GM20431 (cell line): Measurements from ENCODE around the gene NDUFS7.

Source experiments
- in situ Hi-C: fragments of 300-500 bp; cut with MseI, MboI; formaldehyde crosslinking; loops from one replicate; pipeline ENCODE4 v1.15.0; 2020; ENCODE audit warnings: low sequenced_read_pairs; ENCODE audit not compliant: unreplicated experiment

NDUFS7 gene

DNA sequence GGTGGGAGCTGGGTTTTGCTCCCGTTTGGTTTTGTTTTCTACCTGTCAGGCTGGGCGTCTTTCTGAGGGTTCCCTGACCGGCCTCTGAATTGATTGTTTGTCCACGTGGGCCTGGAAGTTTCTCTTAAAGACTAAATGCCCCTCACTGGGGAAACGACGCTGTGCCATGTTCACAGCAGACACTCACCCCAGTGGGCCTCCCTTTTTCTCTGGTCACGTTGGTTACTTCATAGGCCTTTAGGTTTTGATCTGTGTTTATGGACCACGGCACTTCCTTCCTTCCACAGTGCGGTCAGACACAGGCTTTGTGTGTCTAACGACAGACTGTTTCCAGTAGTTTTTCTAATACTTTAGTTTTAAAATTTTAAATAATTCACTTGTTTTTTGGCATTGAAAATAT is 20.1 kb upstream of the NDUFS7 start:
- in situ Hi-C loops = no loop called here

DNA sequence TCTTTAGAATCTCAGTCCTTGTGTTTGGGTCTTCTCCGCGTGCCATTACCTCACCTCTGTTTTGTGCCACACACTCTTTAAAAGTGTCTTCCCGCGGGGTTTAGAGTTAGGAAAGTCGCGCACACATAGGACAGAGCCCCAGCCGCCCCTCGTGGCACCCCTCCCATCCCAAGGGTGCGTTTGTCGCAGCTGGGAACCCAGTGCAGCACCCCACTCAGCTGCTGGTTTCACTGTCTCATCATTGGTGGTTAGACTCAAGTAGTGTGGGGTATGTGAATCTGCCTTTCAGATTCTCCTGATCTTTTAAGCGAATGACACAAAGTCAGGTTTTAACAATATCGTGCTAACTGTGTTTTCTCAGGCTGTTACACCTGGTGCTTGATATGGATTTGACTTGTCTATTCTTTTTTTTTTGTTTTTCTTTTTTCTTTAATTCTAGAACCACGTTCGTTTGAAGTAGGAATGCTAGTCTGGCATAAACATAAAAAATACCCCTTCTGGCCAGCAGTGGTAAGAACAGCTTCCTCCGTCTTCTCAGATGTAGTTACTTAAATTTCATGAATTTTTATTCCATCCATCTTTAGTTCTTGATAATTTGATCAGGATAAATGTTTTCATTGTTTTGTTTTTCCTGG is 19.5 kb upstream of the NDUFS7 start:
- in situ Hi-C loops = no loop called here

DNA sequence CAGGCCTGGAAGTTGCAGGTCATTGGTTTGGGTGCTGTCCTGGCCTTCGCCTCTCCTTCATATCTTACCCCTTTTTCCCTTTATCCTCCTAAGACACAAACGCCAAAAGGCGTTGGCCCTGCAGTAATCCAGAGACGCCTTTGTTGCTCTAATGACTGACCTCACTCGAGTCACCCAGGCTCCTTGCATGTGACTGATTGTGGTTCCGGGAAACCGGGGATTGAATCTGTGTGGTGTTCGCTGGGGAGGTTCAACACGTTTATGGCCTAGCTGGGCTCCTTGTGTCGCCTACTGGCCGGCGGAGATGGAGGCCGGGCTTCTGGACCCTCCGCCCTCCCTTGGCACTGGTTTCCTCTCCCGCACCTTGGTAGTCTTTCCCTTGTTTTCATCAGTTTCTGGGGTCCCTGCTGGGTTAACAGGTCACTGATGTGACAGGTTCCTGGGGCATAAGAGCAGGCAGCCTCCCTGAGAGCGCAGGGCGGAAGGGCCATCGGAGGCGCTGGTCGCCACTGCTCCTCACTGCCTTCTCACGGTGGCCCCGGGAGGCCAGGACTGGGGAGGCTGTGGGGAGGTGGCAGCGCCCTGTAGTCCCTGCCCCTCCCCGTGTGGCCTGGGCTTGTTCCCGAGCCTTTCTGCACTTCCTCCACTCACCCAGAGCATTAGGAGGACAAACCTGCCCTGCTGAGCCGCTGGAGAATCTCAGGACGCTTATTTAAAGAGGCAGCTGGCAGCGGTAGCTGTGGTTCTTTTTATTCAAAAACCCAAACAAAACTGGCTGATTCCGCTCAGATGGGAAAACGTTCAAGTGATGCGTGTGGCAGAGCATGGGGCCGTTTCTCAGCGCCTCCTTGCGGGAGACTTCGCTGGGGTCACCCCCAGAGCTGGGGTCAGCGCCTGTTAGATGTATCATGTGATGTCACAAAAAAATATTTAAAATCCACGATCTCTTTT is 18.1 kb upstream of the NDUFS7 start:
- in situ Hi-C loops = no loop called here

DNA sequence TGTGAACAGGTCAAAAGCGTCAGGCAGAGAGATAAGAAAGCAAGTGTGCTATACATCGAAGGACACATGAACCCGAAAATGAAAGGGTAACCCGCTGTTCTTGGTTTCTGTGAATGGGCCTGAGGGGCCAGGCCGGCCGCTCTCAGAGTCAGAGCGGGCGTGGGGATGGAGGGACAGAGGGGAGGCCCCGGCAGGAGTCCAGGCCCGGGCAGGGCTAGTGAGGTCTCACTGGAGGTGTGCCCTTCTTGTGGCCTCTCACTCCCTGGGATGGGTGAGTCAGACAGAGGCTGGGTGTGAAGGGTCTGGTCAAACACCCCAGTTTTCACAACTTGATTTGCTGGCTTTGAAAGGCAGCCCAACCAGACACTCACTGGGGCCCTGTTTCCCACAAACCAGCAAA is 17.4 kb upstream of the NDUFS7 start:
- in situ Hi-C loops = no loop called here

DNA sequence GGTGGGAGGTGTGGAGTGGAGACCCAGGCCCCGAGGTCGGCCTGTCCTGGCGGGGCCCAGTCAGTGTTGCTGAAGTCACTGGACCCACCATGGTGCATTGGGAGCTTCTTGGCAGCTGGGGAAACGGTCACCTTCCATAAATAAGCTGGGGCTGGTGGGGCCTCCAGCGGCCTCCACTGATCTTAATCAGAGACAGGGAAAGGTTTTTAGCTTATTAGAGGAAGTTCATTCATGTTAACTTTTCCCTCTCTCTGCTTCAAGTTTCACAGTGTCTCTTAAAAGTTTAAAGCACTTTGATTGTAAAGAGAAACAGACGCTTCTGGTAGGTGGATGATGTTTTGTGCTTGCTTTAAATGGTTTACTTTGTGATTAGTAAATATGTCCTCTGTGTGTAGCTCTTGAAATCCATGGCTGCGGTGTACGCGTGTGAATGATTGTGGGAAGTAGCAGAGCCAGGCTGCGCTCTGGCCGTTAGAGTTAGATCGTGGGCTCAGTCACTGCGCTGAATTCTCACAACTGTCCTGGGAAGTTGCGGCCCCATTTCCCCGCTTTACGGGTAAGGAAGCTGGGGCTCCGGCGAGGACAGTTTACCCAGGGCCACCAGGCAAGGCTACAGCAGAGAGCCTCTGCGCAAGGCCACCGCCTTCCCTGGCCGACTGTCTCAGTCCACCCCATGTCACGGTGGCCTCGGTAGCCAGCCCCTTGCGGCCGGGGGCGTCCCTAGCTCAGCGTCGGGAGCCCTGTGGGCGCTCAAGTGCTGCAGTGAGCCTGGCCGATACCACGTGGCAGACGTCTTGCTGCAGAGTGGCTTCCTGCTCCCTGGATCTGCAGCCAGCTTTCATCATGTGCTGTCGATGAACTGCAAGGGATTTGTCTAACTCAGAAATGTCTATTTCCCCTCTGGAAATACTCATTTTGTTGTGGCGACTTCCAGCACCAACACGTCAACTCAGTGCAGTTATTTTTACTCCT is 16.5 kb upstream of the NDUFS7 start:
- in situ Hi-C loops = no loop called here

DNA sequence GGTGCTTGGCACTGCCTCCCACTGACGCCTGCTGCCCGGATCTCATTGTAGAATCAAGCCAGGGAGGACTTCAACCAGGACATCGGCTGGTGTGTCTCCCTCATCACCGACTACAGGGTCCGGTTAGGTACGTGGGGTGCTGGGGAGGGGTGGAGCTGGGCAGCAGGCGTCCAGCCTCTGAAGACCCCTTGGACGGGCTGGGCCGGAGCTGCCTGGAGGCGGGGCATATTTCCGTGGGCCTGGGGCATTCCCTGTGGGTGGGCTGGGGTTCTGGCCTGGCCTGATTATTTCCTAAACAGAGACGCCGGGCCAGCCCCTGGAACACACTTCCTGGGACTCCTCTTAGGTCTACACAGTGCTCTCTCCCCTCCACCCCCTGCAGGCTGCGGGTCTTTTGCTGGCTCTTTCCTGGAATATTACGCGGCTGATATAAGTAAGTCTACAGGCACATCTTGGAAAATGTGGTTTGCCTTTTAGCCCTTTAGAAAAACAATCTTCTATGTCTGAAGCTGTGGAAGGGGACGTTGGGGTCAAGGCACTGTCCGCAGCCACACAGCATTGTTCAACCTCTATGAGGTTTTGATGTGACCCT is 14.4 kb upstream of the NDUFS7 start:
- in situ Hi-C loops = no loop called here

GRCh38 chr19:1370579-1371361 is 12.9 kb upstream of the NDUFS7 start:
- in situ Hi-C loops = no loop called here

GRCh38 chr19:1373042-1373533 is 10.6 kb upstream of the NDUFS7 start:
- in situ Hi-C loops = no loop called here

- in situ Hi-C loops = no loop called here
Observed at GRCh38 chr19:1373534-1374249, 10.0 kb upstream of the NDUFS7 start.

DNA sequence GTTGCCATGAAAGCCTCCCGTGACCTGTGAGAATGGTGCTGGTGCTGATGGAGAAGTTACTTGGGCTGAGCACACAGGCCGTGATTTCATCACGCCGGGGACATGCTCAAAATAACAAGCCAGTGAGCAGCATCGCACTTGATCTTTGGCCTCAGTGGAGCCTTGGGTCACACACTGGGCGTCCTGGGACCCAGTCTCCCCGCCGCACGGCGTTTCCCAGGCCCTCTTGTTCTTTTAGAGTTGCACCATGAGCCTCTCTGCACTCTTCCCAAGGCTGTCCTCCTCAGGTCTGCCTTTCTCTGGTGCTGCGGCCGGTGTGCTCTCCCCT is 9.5 kb upstream of the NDUFS7 start:
- in situ Hi-C loops = no loop called here

DNA sequence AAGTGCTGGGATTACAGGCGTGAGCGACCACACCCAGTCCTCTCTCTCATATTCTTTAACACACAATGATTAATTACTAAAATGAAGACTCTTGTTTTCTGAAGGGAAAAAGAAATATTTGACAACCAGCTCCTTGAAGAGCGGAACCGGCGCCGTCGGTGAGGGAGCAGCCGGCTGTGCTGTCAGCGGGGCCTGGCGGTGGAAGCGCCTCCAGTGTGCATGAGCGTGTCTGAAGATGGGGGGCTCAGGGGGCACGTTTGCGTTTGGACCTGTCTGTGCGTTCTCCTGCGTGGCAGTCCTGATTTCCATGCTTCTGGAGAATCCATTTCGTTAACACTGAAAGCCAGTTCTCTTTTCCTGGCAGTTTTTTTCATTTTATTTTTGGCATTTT is 7.3 kb upstream of the NDUFS7 start:
- in situ Hi-C loops = loop anchor here (25.0 kb wide), 1 partner anchor 89 kb away; the partner anchor contains the start of genes EFNA2 and FAM174C

GRCh38 chr19:1377176-1377964 is 6.3 kb upstream of the NDUFS7 start:
- in situ Hi-C loops = loop anchor here (25.0 kb wide), 1 partner anchor 90 kb away; the partner anchor contains the start of genes EFNA2 and FAM174C

- in situ Hi-C loops = loop anchor here (25.0 kb wide), 1 partner anchor 91 kb away; the partner anchor contains the start of genes EFNA2 and FAM174C
Observed at GRCh38 chr19:1377965-1378785, 5.5 kb upstream of the NDUFS7 start.

DNA sequence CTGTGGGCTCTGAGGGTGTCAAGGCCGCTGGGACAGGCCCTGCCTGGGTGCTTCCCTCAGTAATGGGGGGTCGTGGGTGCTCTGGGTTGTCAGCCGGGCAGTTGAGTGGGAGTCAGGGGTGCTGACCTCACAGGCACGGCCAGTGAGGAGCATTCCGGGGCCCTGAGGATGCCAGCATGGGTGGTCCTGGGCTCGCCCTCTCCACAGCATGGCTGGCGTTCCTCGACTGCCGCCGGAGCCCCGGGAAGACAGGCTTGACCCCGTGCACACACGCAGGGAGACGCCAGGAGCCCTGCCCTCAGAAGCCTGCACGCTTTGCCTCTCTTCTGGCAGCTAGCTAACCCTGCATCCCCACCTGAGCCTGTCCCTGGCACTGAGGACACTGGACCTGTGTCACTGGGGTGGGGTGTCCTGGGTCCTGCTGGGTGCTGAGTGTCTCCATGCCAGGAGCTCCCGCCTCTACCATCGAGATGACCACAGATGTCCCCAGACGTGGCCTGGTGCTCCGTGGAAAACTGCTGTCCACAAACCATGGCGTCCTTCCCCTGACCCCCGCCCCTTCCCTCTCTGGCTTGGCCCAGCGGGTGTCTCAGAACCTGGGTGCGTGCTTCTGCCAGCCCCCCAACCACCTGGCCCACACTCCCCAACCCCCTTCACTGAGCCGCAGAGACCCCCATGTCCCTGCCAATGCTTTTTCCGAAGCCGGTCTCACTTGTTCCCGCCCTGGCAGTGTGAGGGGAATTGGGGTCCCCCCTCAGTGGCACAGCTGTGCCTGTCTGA is 4.4 kb upstream of the NDUFS7 start:
- in situ Hi-C loops = loop anchor here (25.0 kb wide), 1 partner anchor 92 kb away; the partner anchor contains the start of genes EFNA2 and FAM174C

DNA sequence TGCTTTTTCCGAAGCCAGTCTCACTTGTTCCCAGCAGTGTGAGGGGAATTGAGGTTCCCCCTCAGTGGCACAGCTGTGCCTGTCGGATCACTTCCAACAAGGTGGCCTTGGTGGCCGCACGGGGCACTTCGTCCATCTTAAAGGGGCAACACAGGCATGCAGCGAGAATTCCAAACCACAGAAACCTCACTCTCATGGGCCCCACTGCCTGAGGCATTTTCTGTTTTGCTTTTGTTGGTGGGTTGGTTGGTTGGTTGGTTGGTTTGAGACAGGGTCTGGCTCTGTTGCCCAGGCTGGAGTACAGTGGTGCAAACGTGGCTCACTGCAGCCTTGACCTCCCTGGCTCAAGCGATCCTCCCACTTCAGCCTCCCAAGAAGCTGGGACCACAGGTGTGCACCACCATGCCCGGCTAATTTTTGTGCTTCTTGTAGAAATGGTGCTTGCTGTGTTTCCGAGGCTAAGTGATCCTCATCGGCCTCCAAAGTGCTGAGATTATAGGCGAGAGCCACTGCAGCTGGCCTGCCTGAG is 3.7 kb upstream of the NDUFS7 start:
- in situ Hi-C loops = loop anchor here (25.0 kb wide), 1 partner anchor 93 kb away; the partner anchor contains the start of genes EFNA2 and FAM174C
